HPDE6-E6E7 (cell line): ENCODE results near the gene CHPT1.
"Not testable (repeated sequence)": the region's sequence is repeated elsewhere in the genome, so short reads cannot be mapped to it uniquely, and the experiment has no call there.

ENCODE experiments used
- DNase-seq: peaks from one replicate; pipeline ENCODE4 v3.0.0; 2011; ENCODE audit warnings: missing footprints; ENCODE audit errors: extremely low spot score

Gene CHPT1

DNA sequence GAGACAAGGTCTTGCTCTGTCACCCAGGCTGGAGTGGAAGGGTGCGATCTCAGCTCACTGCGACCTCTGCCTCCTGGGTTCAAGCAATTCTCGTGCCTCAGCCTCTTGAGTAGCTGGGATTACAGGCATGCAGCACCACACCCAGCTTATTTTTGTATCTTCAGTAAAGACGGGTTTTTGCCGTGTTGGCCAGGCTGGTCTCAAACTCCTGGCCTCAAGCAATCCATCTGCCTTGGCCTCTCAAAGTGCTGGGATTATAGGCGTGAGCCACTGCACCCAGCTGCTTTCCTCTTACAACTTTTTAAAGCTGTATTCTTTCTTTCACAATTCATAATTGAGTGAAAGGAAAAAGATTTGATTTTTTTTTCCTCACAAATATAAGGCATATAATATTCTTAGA, 15.8 kb upstream of the CHPT1 start:
- not testable (repeated sequence) for DNase-seq

DNA sequence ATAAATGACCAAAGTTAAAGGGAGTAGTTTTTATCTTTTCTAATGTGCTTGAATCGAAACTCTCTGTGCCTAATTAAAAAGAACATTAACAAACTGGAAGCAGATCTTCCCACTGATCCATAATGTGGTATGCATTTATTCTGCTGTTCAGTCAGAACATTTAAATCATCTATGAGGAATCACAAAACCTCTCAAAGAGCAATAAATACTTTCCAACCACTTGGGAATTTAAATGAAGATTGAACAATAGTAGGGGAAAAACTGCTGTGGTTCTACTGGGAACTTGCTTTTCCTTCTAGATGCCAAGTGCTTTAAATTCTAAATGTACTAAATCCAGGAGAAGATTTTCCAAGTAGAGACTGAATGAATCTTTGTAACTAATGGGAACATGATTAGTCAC, 12.3 kb upstream of the CHPT1 start:
- DNase-seq, result no peak

DNA sequence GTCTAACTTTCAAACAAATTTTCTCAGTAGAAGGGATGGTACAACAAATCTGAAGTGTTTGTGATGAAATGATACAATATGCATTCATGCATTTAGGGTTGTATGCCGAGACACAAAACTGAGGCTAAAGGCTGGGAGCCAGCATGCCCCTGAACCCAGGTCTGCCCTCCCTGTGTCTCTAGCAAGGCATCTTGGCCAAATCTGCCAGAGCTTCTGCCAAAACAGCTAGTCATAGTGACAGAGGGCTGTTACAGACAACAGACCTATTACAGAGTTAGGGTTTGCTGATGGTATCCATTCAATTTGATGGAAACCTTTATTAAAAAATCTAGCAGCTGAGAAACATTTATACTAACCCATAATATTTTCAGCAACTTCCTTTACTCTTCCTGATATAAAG, 11.3 kb upstream of the CHPT1 start:
- no peak for DNase-seq

DNA sequence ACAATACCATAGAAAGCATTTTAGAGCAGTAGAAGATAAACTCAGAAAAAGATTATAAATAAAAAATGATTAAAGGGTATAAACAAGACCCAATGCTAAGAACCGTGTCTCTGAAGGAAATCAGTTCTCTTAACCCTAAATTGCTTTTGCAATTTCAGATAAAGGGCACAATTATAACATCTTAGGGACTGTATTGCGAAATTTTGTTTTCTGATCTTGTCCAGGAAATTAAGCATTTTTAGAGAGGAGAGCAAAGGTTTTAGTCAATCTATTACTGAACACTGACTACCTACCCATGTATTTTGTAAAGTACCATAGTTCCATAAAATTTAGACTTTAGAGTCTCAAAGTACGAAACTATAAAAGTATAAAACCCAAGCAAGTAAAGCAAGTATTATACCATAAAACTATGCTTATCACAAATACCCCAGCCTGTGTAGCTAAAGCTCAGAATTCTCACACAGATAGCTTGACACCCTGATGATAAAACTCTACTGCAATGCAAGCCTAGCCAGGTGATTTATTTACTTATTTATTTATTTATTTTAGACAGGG, 6.8 kb upstream of the CHPT1 start:
- no peak for DNase-seq

DNA sequence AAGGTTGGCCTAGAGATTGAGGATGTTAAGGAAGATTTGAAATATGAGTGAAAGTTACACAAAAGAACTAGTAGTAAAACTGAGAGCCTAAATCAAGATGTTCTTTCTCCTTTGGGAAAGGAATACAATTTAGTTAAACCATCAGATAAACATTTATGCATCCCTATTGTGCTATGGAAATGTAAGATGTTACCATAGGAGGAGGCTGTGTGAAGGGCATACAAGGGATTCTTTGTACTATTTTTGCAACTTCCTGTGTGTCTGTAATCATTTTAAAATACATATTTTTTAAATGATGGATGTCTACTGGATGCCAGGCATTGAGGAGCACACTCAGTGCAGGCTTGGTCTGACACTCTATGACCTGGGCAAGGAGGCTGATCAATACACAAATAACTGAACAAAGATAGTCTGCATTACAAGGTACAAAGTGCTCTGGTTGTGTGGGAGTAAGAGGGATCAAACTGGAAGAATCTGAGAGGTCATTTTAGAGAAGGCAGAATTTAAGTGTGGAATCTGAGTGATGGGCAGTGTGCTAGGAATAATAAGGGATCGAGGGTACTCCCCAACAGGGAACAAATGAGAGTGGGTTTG, 5.8 kb upstream of the CHPT1 start:
- no peak for DNase-seq

DNA sequence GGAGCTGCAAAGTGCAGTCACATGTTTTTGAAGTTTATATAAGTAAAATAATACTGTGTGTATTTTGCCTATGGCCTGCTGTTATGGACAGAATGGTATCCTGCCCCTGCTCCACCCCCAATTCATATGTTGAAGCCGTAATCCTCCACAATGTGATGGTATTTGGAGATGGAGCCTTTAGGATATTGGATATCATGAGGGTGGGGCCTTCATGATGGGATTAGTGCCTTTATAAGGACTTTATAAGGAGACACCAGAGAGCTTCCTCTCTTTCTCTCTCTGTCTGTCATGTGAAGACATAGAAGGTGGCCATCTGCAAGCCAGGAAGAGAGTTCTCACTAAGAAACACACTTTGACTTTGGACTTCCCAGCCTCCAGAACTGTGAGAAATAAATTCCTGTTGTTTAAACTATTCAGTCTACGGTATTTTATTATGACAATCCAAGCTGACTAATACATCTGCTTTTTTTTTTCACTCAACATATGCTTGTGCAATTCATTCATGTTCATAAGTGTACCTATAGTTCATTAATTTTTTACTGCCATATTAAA, 3.1 kb upstream of the CHPT1 start:
- DNase-seq, result no peak

DNA sequence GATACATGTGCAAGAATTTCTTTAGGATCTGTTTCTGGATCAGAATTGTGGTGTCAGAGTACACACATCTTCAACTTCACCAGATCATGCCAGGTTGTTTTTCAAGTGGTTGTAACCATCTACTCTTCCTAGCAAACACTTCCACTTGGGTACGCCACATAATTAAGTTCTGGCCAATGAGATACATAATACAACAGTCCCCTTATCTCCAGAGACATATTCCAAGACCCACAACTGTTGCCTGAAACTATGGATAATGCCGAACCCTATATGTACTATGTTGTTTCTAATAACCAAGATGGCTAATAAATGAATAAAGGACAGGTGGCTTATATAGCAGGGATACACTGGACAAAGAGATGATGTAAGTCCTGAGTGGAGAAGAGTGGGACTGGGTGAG, 2.5 kb upstream of the CHPT1 start:
- no peak for DNase-seq

DNA sequence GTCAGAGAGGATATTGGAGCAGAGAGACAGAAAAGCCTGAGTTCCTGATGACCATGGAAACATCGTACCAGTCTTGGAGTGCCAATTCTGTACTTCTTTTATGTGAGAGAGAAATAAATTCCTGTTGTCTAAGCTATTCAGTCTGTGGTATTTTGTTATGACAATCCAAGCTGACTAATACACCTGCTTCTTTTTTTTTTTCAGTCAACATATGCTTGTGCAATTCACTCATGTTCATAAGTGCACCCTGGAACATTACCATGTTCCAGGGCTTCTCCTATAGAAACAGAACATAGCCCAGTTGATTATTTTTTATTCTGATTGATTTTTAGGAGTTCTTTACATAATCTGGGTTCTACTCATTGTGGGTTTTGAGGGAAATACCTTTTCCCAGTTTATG, 1.7 kb upstream of the CHPT1 start:
- peak; percentile 5 for DNase-seq

DNA sequence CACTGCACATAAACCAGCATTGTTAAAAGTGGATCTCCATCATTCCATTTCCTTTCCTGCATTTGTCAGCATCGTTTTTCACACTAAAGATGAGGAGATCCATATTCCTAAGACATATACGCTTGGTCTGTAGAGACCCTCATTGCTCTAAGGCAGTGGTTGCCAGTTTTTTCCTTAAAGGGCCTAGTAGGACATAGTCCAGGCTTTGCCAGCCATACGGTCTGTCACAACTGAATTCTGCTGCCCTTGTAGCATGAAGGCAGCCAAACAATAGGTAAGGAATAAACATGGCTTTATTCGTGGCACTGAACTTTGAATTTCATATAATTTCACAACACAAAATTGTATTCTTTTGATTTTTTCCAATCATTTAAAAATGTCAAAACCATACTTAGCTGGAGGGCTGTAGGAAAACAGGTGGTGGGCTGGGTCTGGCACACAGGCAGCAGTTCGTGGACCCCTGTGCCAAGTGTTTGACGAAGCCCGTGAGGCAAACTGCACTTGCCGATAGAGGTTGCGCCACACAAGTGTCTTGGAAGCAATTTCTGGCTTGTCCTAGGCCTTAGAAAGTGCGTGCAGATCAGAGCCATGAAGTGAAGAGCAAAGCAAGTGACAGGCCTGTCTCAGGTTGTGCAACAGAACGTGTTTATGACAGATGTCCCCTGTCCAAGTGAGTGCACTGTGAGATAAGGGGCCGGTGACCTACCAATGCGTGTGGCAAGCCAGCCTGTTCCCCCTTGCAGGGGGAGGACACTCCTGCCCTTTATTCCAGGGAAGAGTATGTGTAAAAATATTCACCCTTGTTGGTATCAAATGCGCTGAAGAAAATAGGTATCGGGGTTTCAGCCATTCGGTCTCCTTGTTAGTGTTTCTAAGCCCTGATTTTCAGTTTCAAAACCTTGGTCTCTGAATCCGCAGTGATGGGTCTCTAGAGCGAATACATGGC, 916 bp upstream of the CHPT1 start:
- no peak for DNase-seq

DNA sequence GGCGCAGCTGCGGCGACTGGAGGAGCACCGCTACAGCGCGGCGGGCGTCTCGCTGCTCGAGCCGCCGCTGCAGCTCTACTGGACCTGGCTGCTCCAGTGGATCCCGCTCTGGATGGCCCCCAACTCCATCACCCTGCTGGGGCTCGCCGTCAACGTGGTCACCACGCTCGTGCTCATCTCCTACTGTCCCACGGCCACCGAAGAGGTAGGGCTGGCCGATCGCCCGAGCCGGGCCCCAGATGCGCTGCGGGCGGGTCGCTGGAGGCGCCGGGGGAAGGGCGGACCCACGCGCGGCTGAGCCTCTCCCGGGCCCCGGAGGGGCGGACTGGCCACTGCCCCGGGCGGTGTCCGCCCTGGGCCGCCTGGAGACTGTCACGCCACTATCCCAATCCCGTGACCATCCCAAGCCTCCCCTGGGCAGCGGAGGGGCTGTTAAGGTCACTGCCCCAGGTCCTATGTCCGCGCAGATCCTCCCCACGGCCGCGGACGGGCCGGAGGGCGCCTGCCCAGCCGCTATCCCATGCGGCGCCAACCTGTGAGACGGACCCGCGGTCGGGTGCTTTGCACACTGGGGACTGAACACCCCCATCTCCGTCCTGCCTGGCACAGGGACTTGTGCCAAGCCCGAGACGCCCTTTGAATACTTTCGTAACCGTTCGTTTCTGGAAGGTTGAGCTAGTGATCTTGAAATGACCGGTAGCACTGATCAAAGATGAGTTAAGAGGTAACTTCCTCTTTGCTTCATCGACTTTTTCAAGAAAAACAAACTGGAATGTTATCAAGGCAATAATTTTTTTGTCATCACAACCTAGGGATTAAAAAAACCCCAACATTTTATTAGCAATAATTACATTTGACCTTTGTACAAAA, 725 bp downstream of the CHPT1 start:
- no peak for DNase-seq

DNA sequence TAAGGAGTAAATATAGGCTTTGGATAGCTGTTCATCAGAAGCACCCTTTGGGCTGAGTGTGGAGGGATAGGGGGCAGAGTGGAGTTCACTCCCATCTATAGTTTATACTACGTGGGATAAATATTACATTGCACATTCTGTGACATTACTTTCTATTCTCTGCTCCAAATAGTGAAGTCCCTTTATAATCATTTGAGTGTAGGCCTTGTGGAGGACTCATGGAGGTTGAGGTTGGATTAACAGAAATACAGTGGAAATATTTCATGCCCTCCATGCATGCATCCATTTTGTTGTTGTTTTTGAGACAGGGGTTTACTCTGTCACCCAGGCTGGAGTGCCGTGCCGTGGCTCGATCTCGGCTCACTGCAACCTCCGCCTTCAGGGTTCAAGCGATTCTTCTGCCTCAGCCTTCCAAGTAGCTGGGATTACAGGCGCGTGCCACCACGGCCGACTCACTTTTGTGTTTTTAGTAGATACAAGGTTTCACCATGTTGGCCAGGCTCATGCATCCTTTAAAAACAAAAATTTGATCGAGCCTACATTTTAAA, 1.4 kb downstream of the CHPT1 start:
- no peak for DNase-seq

DNA sequence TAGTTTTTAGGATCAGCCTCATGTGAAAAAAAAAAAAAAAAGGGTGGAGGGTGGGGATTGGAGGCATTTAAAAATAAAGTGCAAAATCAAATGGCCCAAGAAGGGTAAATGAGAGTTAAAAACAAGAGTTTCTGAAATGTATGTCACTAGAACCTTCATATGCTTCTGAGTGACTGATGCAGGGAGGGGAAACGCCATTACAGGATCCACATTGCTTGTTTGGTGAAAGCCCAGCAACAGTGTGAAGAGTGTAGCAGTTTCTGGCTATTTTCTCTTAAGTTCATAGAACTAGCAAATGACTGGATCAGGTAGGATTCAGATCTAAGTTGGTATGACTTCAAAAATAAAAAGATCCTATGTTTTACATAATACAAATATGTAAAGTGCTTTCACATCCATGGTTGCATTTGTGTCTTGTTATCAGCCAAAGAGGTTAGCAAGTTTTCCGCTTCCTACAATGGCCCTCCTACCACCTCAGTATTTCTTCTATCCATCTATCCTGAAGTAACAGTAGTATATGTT, 2.9 kb downstream of the CHPT1 start:
- DNase-seq, result no peak

DNA sequence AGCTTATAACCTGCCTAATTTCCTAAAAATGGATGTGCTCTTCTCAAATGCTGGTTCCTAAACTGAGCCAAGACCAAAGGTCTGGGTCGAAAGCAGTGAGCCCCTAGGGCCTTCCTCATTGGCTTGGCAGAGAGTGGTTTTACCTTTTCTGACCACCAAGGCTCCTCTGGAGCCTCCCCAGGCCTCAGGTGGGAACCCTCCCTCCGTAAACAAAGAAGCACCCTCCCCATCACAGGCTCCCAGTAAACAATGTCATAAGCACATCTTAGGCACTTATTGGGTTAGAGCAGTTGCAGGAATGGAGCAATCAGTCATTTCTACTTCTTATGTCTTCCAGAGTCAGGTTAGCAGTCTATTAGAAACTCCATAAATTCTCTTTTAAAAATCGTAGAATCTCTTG, 6.0 kb downstream of the CHPT1 start:
- DNase-seq, result no peak

DNA sequence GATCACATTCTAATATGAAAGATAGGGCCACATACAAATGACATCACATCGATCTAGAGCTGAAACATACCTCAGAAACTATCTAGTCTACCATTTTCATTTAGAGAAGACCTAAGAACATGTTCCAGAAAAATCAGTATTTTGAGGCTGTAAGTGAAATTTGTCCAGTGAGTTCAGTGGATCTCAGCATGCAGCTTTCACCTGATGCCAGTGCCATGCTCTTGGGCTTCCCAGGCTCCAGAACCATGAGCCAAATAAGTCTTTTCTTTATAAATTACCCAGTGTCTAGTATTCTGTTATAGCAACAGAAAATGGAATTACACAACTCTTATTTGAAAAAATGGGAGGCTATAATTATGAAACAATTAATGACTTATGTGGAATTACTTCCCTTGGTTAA, 9.0 kb downstream of the CHPT1 start:
- DNase-seq, result no peak

DNA sequence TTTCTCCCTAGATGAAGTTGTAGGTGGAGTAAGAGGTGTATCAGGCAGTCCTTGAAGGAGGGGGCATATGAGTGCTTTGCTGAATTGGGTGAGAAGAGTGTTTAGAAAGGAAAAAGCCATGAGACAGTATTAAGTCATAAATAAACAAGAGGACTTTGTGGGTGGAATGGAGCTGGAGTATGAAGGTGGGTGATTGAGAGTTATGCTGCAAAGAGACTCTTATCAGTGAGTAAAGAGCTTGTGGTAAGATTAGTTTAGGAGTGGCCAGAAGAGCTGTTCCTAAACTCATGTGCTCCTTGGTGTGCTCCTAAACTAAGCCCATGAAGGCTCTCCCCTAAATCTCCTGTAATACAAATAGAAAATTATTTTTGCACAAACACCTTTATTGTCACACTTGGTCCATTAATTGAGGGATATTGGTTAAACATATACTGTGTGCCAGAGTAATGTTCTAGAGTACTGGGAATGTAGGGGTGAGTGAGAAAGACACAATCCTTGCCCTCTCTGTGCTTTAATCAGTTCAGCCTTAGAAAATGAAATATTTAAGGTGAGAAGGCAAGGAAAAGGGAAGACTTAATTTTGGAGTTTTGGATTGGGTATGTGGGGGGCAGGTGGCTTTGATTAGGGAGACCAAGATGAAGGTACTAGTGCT, 9.8 kb downstream of the CHPT1 start:
- no peak for DNase-seq

DNA sequence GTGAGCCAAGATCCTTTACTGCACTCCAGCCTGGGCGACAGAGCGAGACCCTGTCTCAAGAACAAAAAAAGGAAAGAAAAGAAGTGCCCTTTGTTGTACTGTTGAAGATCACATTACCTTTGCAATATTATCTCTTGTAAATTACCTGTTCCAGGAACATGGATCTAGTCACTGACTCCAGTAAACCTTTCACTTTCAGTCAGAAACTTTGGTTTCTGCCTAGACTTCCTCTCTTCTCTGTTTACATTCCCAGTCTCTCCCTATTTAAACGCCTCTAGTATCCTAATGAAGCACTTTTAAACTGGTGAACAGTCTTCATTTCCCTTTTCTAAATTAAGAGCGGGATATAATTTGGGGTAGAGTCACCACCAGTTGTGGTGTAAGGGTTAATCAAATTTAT, 12.8 kb downstream of the CHPT1 start:
- DNase-seq, result no peak

DNA sequence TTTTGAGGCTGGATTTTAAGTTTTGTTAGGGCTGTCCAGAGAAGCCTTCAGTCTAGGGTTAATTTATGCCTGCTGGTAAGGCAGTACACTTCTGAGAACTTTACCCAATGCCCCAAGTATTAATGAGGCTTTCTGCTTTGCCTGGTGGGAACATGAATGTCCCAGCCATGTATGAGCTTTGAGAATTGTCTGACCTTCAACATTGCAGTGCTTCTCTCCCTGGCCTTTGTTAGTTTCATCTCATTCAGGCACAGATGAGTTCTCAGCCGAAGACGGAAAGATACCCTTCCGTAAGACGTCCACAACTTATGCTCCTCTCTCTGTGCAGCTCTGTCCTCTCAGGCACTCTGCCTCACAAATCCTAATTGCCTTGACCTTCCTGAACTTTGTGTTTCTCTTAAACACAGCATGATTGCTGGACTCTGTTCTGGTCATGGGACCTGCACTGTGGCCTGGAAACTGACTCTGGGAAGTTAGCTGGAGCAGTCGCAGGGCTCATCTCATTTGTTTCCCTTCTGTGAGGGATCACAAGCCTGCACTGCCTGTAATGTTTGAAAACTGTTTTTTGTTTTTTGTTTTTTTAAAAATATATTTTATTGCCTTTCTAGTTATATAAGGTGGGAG, 15.7 kb downstream of the CHPT1 start:
- no peak for DNase-seq

DNA sequence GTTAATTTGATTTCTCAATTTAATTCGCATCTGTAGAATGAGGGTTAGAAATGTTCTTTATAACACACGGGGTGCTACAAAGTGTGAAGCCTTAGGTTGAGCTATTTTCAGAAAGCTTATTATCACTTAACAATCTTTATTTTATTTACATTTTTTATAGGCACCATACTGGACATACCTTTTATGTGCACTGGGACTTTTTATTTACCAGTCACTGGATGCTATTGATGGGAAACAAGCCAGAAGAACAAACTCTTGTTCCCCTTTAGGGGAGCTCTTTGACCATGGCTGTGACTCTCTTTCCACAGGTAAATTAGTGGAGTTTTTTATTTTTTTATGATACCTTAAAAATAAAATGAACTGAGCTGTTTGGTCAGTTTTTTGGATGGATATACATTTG, 16.5 kb downstream of the CHPT1 start:
- DNase-seq, result no peak

DNA sequence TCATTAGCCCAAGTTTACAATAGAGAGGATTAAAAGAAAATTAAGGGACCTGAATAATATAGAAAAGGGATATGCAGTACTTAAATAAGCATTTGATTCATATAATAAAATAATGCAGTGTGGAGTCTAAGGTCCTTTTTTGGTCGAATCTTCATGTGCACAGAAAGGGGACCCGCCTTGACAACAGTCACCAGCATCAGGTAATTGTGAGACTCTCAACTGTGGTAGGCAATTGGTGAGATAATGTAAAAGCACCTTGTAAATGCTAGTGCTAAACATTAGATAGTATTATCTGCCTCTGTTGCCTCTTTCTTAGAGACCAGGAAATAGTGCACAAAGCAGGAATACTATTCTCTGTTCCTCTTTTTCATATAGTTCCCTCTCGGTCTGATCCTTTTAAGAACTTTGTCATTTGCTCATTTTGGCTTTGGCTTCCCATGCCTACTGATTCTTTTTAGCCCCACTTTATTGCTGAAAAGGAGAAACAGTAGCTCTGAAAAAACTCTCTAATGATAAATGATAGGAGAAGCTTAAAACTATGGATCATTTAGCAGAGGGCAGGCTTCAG, 17.5 kb downstream of the CHPT1 start:
- DNase-seq, result no peak

DNA sequence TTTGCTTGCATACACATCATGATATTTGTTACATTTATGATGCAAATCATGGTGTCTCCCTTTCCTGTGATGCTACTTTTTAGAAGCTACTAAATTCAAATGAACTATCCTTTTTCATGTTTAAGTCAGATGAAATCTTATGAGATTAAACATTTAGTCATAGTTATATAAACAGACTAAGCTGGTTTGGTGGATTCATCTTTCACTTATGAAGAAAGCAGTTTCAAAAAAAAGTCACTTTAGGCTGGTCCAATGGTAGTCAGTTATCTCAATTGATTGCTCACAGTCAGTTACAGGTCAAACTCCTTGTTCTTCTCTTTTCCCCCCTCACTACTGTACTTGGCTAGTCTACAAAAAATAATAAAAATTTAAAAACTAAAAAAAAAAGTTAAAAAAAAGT, 22.1 kb downstream of the CHPT1 start:
- no peak for DNase-seq
